Esophagus mucosa (tissue), 1 donor: ENCODE results near the gene AFF3. TPM values are rescaled to one million over a fixed set of nuclear protein-coding genes. Genes with fewer than 3 reads are reported as not detected.

Experiments
- ATAC-seq: fragments of 200-7000 bp; cut with Tn5 transposase; one replicate; pipeline ENCODE4 v1.9.1; 2020
- total RNA-seq: library from RNA; stranded (reverse); gene quantifications from one replicate; pipeline ENCODE4 v1.2.4, GENCODE V29; 2023
- donor health status: DM: yes; HTN: yes; CAD: no.

AFF3 gene
- total RNA-seq, 1 donor from 2014 or later = 0.96 TPM

DNA sequence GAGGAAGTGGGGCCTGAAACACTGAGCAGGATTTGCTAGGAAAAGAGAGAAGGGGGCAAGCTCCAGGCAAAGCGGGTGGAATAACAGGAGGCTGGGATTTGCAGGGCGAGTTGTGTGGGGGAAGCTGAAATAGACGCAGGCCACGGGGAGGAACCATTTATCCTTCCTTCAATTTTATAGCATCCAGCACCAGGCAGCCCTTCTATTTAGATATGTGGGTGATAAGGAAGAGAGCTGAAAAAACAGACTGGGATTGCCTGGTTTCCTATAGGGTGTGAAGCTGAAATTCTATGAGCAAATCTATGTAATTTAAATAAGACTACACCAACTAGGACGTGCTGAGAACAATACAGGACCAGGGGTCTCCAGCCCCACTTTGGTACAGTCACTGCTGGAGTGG is 520.6 kb downstream of the AFF3 start:
- ATAC-seq = no peak

DNA sequence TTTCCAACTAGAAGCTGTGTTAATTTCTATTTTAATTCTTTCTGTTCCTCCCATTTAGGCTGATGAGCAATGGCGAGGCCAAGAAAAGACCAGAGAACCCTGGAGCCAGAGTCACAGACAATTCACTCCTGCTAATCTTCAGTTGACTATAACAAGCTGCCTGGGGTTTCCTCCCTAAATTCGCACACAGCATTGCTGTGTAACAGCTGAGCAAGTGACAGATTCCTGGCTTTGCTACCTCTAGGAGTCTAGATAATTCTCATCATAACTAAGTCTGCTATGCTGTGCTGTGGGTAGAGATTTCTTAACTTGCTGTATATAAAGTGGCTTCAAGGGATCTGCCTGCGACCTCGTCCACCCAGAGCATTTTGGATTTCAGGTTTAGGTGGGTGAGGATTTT is 521.3 kb downstream of the AFF3 start:
- ATAC-seq = no peak

DNA sequence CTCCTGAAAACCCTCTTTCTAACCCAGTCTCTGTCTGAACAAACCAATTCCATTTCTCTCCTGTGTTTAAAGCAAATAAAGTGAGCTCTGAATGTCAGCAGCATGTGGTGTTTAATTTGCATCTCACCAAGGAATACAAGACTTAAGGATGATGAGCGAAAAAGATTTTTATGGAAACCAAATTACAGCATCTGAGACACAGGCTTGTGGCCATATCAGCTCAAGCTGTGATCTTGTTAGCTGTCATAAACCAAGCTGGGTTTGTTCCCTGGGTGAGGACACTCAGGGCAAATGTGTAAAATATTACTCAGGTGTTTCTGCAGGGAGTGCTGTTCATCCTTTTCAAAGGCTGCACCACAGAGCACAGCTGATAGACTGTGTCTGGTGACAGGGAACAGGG is 523.2 kb downstream of the AFF3 start:
- no peak for ATAC-seq

DNA sequence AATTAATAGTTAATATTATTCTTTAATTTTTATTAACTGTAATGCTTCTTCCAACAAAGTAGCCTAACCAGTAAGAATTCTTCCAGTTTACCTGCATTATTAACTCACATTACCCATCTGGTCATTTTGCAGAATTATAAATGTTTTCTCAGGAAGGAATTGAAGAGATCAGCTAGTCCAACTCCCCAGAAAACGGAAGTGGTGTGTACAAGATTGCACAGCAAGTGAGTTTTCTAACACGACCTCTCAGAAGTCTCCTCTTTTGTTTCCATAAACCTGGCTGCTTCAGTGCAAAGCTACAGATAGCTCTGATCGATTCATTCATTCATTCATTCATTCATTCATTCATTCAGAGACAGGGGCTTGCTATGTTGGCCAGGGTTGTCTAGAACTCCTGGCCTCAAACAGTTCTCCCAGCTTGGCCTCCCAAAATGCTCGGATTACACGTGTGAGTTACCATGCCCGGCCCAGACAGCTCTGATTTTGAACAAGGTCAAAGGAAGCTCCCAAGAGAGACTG is 523.8 kb downstream of the AFF3 start:
- no peak for ATAC-seq

DNA sequence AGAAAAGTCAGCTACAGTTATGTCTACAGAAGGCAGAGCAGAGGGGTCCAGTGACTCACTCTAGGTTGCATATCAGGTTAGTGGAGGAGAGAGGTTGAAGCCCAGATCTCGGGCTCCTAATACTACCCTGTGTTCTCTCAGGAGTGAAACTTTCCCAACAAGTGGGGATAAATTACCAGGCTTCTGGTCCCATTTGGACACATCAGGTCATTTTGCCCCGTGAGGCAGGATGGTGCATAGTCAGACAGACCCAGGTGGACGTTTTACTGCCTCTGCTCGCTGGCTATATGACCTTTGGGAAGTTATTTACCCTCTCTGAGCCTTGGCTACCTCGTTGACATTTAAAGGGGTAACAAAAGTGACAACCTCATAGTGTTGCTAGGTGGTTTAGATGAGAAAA is 524.6 kb downstream of the AFF3 start:
- no peak for ATAC-seq

DNA sequence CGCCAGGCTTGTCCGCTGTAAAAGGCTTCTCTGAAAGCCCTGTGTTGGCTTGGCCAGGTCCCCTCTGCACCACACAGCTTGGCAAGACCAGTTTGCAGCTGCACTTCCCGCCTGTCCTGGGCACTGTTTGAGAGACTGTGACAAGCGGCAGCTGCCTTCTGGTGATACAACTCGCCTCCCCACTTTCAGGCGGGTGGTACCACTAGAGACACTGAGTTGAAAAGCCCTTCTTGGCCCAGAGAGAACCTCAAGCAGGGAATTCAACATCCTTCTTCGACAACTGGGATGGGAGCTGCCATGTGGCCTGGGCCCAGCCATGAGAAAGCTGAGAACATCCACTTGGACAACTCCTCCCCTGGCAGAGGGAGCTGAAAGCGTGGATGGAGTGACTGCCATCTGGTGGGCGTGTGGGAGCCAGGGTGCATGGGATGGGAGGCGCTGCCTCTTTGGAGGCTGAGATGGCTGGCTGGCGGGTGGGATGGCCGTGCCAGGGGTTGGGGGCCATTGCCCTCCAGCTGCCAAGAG is 527.1 kb downstream of the AFF3 start:
- ATAC-seq = peak; percentile 20

DNA sequence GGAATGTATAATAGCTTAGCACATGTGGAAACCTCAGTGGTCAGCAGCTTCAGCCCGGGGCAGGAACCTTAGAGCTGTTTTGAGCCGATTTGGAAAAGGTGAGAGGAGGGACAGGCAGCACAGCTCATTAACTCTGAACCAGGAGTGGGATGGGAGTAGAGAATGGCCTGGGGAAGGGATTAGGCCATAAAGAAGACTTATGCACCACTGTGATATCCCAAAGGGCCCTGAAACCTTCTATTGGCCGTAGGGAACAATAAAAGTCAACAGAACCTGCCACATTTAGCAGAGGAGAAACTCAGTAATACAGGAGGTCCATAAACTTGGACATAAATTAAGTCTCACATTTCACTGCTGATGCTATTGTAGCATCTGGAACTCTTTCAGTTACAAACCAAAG is 528.4 kb downstream of the AFF3 start:
- ATAC-seq = no peak

DNA sequence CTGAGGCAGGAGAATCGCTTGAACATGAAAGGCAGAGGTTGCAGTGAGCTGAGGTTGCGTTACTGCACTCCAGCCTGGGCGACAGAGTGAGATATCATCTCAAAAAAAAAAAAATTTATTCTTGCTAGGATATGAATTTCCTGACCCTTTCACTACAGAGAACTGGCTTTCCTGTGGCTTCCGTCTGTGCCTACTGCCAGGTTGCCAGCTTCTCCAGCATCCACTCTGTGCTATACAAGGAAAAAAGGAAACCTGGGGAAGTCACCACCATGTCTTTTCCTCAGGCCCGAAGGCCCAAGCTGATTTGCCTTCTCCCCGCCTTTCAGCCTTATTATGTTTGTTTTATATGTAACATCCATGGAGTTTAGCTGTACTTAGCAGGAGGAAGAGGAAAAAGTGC is 530.6 kb downstream of the AFF3 start:
- no peak for ATAC-seq

DNA sequence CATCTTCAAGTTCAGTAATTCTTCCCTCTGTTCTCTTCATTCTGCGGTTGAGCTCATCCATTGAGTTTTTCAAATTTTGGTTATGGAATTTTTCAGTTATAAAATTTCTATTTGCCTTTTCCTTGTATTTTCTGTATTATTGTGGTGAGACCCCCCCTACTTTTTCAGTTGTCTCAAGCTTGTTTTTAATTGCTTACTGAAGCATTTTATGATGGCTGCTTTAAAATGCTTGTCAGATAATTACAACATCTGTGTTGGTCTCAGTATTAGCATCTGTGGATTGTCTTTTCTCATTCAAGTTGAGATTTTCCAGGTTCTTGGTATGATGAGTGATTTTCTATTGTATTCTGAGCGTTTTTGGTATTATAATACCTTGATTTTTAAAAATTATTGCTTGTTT is 531.4 kb downstream of the AFF3 start:
- no peak for ATAC-seq

DNA sequence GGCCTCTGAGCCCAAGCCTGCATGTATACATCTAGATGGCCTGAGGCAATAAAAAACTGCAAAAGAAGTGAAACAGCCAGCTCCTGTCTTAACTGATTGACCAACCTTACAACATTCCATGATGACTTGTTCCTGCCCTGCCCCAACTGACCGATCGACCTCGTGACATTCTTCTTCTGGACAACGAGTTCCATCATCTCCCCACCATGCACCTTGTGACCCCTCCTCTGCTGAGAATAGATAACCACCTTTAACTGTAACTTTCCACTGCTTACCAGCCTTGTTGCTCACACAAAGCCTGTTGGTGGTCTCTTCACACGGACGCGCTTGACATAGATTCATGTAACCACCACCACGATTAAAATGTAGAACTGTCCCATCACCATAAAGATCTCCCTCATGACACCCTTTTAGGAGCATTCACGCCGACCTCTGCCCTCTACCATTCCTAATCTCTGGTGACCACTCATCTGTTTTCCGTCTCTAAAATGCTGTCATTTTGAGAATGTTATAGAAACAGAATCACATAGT is 532.5 kb downstream of the AFF3 start:
- no peak for ATAC-seq

DNA sequence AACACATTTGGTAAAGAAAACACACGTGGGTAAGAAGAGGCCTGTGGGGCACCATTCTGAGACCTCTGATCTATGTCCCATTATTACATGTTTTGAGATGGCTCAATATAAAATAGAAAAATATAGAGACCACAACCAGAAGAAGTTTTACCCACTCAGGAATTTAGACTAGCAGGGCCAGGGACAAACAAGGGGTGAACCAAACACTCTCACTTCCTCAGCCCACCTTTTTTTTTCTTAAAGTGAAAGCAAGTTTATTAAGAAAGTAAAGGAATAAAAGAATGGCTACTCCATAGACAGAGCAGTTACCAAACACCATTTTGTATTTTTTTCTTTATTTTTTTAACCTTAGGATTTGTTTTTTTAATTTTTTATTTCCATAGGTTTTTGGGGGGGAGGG is 533.5 kb downstream of the AFF3 start:
- ATAC-seq = no peak

DNA sequence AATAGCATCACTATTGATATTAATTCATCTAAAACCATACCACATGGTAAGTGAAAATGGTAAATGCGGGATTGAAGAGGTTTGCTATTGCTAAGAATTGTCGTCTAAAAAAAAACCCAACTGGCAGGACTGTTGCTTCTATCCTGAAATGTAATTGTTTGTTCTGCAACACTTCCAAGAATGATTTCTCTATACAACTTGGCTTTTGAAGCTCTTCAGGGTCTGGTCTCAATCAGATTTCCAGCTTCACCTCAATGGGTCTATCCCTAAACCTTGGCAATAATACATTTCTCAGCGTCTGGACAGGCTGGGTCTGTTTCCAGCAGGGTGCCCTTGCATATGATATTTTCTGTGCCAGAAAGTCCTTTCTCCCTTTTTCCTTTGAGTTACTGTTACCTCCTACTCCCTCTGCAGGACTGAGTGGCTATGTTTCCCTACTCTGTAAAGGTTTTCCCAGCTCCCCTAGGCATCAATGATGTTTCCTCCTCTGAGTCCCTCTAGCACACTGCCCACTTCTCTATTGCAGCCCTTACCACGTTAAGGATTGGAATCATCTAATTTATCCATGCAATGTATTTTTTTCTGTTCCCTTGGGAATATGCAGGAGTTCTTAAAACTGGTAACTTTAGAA is 534.4 kb downstream of the AFF3 start:
- ATAC-seq = no peak

DNA sequence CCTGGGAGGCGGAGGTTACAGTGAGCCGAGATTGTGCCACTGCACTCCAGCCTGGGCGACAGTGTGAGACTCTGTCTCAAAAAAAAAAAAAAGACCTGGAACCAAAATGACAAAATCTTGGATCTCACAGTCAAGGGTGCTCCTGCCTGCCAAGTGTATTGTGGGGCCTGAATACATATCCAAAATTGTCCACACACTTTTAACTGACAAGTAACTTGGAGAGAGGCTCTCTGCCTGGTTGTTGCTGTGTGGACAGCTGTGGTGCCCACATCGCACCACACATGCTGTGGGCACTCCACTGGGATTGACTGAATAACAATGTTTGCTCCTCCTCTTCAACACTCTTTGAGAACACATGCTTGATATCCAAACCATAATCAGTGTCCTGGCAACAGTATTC is 534.9 kb downstream of the AFF3 start:
- no peak for ATAC-seq

DNA sequence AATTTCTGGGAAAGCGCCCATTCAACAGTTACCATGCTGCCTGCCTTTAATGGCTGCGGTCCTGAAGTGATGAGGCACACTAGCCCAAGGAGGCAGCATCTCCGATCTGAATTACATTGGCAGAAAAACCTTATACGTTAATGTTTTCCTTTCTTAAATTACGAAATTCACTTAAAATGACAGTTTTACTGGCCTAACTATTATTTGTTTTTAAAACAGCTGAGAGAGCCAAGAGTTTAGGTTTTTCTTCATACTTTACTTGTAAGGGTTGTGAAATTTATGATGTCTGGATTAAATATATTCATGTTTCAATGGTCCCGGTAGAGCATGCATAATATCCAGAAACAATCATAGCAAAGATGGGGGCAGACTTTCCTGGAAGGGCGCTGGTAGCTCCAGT is 537.4 kb downstream of the AFF3 start:
- no peak for ATAC-seq

DNA sequence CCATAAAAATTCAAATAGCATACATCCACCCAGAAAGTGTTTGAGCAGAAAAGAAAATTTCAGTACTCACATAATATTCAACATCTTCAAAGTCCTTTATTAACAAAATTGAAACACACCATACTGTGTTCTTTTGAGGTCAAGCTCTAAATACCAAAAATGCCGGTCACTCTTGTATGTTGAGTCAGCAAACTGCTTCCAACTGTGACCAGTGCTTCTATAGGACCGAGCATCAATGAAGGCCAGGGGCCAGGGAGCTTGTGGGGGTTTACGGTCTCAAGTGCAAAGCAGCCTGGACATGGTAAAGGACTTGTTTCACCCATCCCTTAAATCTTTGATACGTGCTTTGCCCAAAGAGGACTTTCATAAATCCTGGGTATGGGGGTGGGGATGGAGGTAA is 539.9 kb downstream of the AFF3 start:
- no peak for ATAC-seq

DNA sequence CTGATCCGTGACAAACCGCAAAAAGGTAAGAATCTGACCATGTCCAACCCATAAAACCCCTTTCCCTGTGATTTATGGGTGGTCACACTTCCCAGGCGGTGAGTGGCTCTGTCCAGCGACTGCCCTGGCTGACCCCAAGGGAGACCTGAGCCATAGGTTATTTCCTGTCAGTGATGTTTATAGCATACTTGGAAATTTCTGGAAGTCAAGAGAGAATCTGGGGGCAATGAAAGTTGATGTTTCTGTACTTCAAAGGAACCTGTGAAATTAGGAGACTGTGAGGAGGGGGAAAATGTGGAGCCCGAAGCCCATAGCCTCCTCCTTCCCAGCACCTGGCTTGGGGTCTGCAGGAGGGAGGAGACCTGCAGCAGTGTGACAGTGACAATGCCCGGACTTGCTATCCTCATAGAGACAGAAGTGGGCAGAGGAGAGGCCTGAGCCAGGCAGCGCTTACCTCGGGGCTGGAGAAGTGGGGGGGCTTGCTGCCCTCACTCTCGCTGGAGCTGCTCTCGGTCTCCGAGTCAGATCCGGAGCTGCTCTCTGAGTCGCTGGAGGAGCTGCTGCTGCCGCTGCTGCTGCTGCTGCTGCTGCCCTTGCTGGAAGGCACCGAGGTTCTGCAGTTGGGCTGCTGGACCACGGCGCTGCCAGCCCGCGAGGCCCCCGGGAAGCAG is 541.3 kb downstream of the AFF3 start:
- ATAC-seq = no peak

DNA sequence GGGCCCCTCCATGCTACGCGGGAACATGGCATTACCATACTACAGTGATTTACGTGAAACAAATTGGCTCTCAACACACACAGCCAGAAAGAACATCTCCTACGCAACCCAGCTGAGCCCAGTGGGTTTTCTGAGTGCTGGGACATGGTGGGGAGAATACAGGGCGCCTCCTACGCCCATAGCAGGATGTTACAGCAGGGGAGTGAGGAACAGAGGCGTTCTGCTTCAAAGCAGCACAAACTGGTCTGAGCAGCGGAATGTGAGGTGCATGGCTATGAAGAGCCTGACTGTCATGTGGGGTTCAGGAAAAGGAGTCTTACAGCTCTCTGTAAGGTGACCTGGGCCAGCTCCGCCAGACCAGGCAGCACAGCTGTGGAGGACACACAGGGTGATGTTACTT is 543.9 kb downstream of the AFF3 start:
- ATAC-seq = no peak

DNA sequence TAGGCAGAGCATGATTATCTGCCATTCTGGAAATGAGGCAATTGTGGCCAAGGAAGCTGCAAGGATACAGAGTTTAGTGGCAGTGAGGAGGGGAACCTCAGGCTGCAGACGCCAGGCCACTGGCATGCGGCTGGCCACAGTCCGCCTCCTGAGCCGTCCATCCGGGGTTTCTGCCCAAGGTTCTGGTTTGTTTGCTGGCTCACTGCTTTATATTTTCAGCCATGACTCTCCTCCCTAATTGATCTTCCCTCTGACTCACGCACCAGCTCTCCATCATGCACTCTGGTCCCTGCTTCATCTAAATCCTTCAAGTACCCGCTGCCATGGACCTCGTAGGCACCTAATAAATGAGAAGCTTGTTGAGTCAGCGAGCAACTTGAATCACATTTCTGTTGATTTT is 544.8 kb downstream of the AFF3 start:
- no peak for ATAC-seq

DNA sequence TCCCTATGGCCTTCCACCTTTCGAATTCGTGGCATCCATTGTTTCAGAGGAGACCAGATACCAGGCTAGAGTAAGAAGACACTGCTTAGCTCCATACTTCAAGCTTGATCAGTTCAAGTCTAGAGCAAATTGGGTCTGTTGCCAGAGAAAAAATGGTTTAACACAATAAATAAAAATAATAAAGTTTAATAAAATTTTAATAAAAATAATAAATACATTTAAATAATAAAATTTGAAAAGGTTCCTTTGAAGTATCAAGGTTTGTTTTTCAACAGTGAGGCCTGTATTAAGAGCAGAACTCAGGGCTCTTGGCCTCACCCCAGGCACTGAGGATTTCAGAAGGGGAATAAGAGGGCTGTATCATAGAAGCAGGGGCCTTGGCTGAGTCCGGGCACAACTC is 547.0 kb downstream of the AFF3 start:
- no peak for ATAC-seq

DNA sequence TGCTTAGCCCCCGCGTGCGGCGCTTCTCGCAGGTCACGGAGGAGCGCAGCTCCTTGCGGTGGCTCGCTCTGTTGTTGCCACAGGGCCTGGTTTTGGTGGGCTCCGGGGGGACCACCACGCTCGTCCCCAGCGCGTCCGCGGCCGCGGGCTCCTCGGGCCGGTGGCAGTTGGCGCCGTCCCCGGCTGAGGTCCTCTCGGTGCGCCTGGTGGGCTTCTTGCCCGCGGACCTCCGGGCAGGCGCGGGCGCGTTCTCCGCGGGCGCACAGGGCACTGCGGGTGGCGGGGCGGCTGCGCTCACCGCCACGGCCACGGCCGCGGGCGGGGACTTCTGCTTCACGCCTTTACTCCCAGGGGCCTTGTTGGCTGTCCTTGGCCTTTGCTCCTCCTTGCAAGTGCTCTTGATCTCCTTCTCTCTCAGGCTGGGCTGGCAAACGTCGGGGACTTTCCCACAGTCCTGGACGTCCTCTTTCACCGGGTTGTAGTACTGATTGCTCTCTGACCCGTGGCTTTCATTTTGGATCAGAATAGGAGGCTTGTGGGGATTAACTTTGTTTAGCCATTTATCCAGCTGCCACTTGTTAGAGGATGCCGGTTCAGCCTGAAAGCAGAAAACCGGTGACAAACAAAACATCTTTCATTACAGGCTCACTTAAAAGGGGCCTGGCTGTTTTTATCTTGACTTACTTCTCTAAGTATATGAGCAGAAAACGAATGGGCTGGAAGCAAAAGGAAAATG is 548.5 kb downstream of the AFF3 start:
- peak; percentile 49 for ATAC-seq

DNA sequence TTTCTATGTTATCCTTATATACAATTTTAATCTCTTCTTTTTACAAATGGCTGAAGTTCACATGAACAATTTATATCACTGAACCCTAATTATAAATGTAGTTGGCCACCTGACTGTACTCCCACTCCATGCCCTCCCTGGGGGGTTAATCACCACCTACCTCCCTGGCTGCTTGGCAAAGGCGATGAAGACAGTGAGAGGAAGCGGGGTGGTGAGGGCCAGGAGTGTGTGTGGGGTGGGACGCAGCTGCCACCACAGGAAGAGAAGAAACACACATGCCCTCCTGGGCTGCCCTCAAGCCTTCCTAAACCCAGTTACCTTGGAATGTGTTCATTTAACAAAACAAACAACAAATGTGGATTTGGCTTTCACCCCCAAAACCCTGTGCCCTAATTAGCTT is 565.6 kb downstream of the AFF3 start:
- ATAC-seq = no peak

DNA sequence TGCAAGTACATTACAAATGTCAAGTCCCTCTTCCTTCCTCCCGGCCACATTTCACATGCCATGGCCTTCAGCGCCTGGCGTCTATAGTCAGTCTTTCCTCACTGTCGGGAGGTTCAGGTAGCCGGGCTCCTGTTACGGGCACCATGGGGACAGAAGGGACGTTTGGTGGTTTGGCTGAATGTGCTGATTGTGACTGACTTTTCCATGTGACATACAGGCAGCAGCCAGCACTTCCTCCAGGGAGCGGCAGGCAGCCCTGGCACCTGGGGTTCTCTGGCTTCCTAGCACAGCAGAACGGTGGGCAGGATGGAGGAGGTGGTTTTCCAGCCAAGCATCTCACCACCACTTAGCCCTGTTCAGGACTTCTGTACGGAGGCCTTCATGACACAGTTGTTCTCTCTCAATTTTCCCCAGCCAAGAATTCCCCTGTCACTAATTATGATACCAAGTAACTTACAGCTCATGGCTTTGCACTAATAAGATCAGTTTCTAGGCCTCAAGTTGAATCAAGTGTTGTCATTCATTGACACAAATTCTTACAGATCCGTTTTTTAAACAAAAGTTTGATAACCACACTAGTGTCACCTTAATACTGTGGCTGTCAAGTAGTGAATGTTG is 568.6 kb downstream of the AFF3 start:
- ATAC-seq = no peak
